ENCODE results near the gene CTDSP2. TPM values are rescaled to one million over a fixed set of nuclear protein-coding genes. Genes with fewer than 3 reads are reported as not detected.

Gene CTDSP2
- total RNA-seq, 1 experiment from 2014 or later, result 82.7 TPM

DNA sequence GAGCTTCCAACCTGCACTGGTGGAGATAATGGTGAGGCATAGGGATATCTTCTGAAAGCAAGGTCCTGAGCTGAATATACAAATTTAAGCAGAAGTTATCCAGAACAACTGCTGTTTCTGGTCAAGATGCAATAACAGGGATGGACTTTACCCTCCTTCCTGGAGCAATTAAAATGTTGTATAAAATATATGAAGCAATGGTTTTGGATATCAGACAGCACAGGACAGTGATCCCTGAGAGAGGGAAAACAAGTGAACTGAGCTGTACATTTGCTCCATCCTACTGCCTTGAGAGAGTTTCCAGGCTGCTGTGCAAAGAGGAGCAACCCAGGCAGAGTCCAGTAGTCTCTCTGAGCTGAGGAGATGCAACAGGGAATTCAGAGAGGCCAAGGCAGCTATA, 36.0 kb upstream of the CTDSP2 start:
- Histone ChIP-seq H3K4me1 (ENCODE audit: control insufficient read depth in 1 of 2, insufficient read depth in 2 of 2, low read length in 2 of 2) (peaks cover 10 to 20% of the 10 kb centered on the region in 2 experiments; a peak in 3 of 4 replicates), H3K9ac (ENCODE audit: low read length) (no peak overlapping the region), H2AFZ (ENCODE audit: low read depth, low read length, poor library complexity, severe bottlenecking) (no peak overlapping the region), H4K20me1 (ENCODE audit: insufficient read depth) (no peaks in the 10 kb centered on the region), H3K9me2 (ENCODE audit: insufficient read depth) (no peaks in the 10 kb centered on the region), H3K79me2 (ENCODE audit: insufficient read depth, low read length) (no peaks in the 10 kb centered on the region), H3K27ac (ENCODE audit: low read depth, low read length) (no peak overlapping the region), H3K9me3 (ENCODE audit: control insufficient read depth in 1 of 2, insufficient read depth in 1 of 2, low read depth in 1 of 2, low read length in 2 of 2) (no peaks in the 10 kb centered on the region), H3K4me2 (ENCODE audit: low read length) (no peak overlapping the region), H3K36me3 (ENCODE audit: control insufficient read depth in 1 of 2, insufficient read depth in 2 of 2, low read length in 2 of 2) (no peaks in the 10 kb centered on the region), H3K27me3 (ENCODE audit: insufficient read depth, low read length) (no peaks in the 10 kb centered on the region), H3K4me3 (replicated peaks in 1 of 2; ENCODE audit: low read depth in 1 of 2, low read length in 2 of 2) (no peak overlapping the region)
- no TSS peak for BruUV-seq (replicated peaks)
- DNase-seq (ENCODE audit: low read depth, low spot score) (no peak), ATAC-seq (no peak)
- TF ChIP-seq CEBPB (IDR thresholded peaks at IDR 0.05; ENCODE audit: low read depth) (no peak), SIN3A (IDR thresholded peaks at IDR 0.05; ENCODE audit: low read depth) (no peak), CTCF (IDR thresholded peaks at IDR 0.05 in 2 of 3, conservative IDR thresholded peaks at IDR 0.05 in 1 of 3; ENCODE audit: borderline replicate concordance in 1 of 3, insufficient read depth in 1 of 3, low read depth in 2 of 3, low read length in 2 of 3) (no peak), EGR1 (IDR thresholded peaks at IDR 0.05; ENCODE audit: low read depth) (no peak), FOSL1 (IDR thresholded peaks at IDR 0.05; ENCODE audit: low read depth) (no peak)
- TF ChIP-seq, protein P1, sequence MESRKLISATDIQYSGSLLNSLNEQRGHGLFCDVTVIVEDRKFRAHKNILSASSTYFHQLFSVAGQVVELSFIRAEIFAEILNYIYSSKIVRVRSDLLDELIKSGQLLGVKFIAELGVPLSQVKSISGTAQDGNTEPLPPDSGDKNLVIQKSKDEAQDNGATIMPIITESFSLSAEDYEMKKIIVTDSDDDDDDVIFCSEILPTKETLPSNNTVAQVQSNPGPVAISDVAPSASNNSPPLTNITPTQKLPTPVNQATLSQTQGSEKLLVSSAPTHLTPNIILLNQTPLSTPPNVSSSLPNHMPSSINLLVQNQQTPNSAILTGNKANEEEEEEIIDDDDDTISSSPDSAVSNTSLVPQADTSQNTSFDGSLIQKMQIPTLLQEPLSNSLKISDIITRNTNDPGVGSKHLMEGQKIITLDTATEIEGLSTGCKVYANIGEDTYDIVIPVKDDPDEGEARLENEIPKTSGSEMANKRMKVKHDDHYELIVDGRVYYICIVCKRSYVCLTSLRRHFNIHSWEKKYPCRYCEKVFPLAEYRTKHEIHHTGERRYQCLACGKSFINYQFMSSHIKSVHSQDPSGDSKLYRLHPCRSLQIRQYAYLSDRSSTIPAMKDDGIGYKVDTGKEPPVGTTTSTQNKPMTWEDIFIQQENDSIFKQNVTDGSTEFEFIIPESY (IDR thresholded peaks at IDR 0.05; ENCODE audit: extremely low read depth, insufficient replicate concordance, low read length), result no peak
- TF ChIP-seq, protein P2, sequence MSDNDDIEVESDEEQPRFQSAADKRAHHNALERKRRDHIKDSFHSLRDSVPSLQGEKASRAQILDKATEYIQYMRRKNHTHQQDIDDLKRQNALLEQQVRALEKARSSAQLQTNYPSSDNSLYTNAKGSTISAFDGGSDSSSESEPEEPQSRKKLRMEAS (IDR thresholded peaks at IDR 0.05), result no peak
- POLR2A ChIA-PET, result interaction anchor here (1.8 kb wide), 1 partner anchor 17 kb away, joined by 7 read pairs; no protein-coding TSS in a partner anchor
- intact Hi-C loops (cut with micrococcal nuclease), result no loop called here
- CTCF ChIA-PET, result no interaction called here
- RAD21 ChIA-PET (ENCODE audit: low non-redundant PET in 1 of 2, low total read pairs in 2 of 2, uncharacterized antibody in 2 of 2, unreplicated experiment in 2 of 2), result no interaction called here

Data from HCT116 (cell line).